ENCODE data around the gene PGAP1.

The PGAP1 gene

DNA sequence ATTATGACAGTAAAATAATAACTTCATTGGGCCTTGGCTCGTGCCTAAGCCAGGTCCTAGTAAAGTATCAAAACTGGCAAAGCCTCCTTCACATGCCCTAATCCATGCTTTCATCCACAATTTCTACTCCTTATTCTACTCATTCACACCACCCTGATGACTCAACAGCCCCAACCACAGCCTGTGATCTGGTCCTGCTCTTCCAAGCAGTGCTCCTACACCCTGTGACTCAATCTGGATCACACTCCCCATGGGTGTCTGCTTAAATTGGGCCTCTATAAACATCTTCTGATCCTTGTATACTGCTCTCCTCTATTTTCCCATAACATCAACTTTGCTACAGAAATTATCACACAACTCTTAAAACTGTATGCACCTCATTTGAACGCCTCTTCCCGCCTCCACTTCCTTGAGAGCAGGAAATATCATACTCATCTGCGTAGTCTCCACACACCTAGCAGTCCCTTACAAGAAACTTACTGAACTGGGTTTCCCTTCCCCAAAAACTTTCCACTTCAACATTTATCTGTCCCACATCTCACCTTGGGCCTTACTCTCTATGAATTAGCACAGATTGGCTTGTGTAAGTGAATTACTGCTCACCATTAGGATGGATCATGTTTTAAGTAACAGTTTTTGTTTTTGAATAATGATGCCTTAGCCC, 142.9 kb downstream of the PGAP1 start:
- no peak for DNase-seq

Measured in OCI-M1 (cell line).